GM12874 (cell line): ENCODE results near the gene SUGP2.

Source experiments
- TF ChIP-seq, protein P1 (sequence below): IDR thresholded peaks from 2 replicates; pipeline ENCODE4 v1.5.1; 2011; ENCODE audit warnings: low read depth, mild to moderate bottlenecking, control low read depth, low read length, moderate library complexity; ENCODE audit not compliant: insufficient read depth

The SUGP2 gene

DNA sequence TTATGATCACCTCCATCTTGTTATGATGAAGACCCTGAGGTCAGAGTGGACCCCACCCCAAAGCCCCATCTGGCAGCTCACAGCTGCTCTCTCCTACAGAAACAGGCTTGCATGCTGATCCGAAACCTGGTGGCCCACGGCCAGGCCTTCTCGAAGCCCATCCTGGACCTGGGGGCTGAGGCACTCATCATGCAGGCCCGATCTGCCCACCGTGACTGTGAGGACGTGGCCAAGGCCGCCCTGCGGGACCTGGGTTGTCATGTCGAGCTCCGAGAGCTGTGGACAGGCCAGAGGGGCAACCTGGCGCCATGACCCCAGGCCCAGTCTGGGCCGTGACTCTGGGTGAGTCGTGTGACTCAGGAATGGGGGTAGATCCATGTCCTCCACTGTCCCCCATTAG is 24.0 kb upstream of the SUGP2 start:
- TF ChIP-seq, protein P1, sequence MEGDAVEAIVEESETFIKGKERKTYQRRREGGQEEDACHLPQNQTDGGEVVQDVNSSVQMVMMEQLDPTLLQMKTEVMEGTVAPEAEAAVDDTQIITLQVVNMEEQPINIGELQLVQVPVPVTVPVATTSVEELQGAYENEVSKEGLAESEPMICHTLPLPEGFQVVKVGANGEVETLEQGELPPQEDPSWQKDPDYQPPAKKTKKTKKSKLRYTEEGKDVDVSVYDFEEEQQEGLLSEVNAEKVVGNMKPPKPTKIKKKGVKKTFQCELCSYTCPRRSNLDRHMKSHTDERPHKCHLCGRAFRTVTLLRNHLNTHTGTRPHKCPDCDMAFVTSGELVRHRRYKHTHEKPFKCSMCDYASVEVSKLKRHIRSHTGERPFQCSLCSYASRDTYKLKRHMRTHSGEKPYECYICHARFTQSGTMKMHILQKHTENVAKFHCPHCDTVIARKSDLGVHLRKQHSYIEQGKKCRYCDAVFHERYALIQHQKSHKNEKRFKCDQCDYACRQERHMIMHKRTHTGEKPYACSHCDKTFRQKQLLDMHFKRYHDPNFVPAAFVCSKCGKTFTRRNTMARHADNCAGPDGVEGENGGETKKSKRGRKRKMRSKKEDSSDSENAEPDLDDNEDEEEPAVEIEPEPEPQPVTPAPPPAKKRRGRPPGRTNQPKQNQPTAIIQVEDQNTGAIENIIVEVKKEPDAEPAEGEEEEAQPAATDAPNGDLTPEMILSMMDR = no peak

GRCh38 chr19:19056636-19057275 is 23.4 kb upstream of the SUGP2 start:
- TF ChIP-seq, protein P1 = no peak

GRCh38 chr19:19055701-19056100 is 22.4 kb upstream of the SUGP2 start:
- TF ChIP-seq, protein P1 = no peak

DNA sequence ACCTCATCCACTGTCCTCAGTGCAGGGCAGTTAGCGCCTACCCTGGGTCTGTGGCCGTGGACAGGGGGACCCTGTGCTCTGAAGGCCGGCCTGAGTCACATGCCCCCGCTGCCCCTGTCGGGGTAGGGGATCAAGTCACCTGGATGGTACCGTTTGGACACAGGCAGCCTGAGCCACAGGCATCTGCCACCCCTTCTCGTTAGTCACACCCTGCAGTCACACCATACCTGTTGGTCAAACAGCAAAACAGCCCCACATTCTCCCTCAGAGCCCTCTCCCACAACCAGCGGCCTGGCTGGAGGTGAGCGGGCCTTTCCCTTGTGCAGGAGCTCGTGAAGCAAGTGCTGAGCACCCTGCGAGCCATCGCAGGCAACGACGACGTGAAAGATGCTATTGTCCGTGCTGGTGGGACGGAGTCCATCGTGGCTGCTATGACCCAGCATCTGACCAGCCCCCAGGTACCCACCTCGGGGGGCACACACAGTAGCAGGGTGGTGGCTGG is 21.7 kb upstream of the SUGP2 start:
- TF ChIP-seq, protein P1 = no peak

- TF ChIP-seq, protein P1 = no peak
Observed at GRCh38 chr19:19054315-19054938, 21.1 kb upstream of the SUGP2 start.

- TF ChIP-seq, protein P1 = peak; percentile 78
Observed at GRCh38 chr19:19053508-19054314, 20.4 kb upstream of the SUGP2 start.

- TF ChIP-seq, protein P1 = no peak
Observed at GRCh38 chr19:19052921-19053320, 19.6 kb upstream of the SUGP2 start.
